Thymus (tissue), 11 donors: Measurements from ENCODE around the gene PCSK5. TPM values are rescaled to one million over a fixed set of nuclear protein-coding genes. Genes with fewer than 3 reads are reported as not detected.

ENCODE experiments used
- DNase-seq, 9 donors: peaks; one replicate each; pipeline ENCODE4 v3.0.0-alpha.2; 2013; ENCODE audit warnings: low spot score in 9 of 9, low read depth in 6 of 9, missing footprints in 1 of 9
- H3K27ac ChIP-seq, 2 donors: one replicate each; pipeline ENCODE4 v1.5.1; 2013; ENCODE audit warnings: control low read depth in 1 of 2, low read depth in 1 of 2, low read length in 1 of 2, mild to moderate bottlenecking in 1 of 2, moderate library complexity in 1 of 2
- H3K27me3 ChIP-seq, 2 donors: one replicate each; pipeline ENCODE4 v1.5.1; 2013; ENCODE audit warnings: low read length in 1 of 2; ENCODE audit not compliant: control insufficient read depth in 2 of 2, insufficient read depth in 1 of 2
- H3K36me3 ChIP-seq, 2 donors: one replicate each; pipeline ENCODE4 v1.5.1; 2013; ENCODE audit warnings: low read length in 1 of 2, mild to moderate bottlenecking in 1 of 2, moderate library complexity in 1 of 2; ENCODE audit not compliant: control insufficient read depth in 2 of 2, insufficient read depth in 2 of 2
- H3K4me1 ChIP-seq, 2 donors: one replicate each; pipeline ENCODE4 v1.5.1; 2013; ENCODE audit warnings: low read length in 2 of 2; ENCODE audit not compliant: control insufficient read depth in 2 of 2, insufficient read depth in 2 of 2
- H3K4me3 ChIP-seq, 2 donors: one replicate each; pipeline ENCODE4 v1.5.1; 2013; ENCODE audit warnings: low read length in 2 of 2, control low read depth in 1 of 2, mild to moderate bottlenecking in 1 of 2
- H3K9me3 ChIP-seq, 2 donors: one replicate each; pipeline ENCODE4 v1.5.1; 2013; ENCODE audit warnings: low read length in 1 of 2, mild to moderate bottlenecking in 1 of 2; ENCODE audit not compliant: control insufficient read depth in 2 of 2, insufficient read depth in 1 of 2
- WGBS: extraction: QIAGEN DNeasy Blood & Tissue Kit; methylation state at CpG from one replicate; pipeline ENCODE4 v1.1.7; 2013; 5-methylcytosine and 5-hydroxymethylcytosine counted together
- polyA plus RNA-seq: library from polyadenylated mRNA; stranded (reverse); fragments of 200-250 nt; gene quantifications from one replicate; pipeline ENCODE4 v1.2.3, GENCODE V29; 2013
- total RNA-seq: library from RNA; stranded (reverse); fragments of 120-200 nt; gene quantifications from one replicate; pipeline ENCODE4 v1.2.4, GENCODE V29; 2013
- donor health status: healthy.

Gene PCSK5
- total and polyA plus RNA-seq, 2 donors = 4.1 to 20.1 TPM

- Histone ChIP-seq H3K27me3 (no peaks in the 10 kb centered on the region), H3K27ac (peak overlapping the region; percentile 2 to 36), H3K9me3 (peaks cover 0 to 4% of the 10 kb centered on the region in 2 donors), H3K36me3 (no peaks in the 10 kb centered on the region), H3K4me3 (no peak overlapping the region), H3K4me1 (peaks cover 4 to 5% of the 10 kb centered on the region in 2 donors)
- DNase-seq = no peak
- 90% methylated on average over 10 of the region's 10 CpGs for WGBS
Measured at GRCh38 chr9:76395381-76395780, 504.9 kb downstream of the PCSK5 start.

GRCh38 chr9:76396144-76396543 is 505.7 kb downstream of the PCSK5 start:
- WGBS = 98% methylated on average over 6 of the region's 6 CpGs
- DNase-seq = no peak

GRCh38 chr9:76396597-76396996 is 506.1 kb downstream of the PCSK5 start:
- Histone ChIP-seq H3K4me3 (no peak overlapping the region), H3K9me3 (peaks cover 0 to 4% of the 10 kb centered on the region in 2 donors), H3K4me1 (peaks cover 4 to 5% of the 10 kb centered on the region in 2 donors), H3K27ac (no peak overlapping the region), H3K27me3 (no peaks in the 10 kb centered on the region), H3K36me3 (no peaks in the 10 kb centered on the region)
- WGBS = 99% methylated on average over 13 of the region's 13 CpGs
- no peak for DNase-seq

More at GRCh38 chr9:76396144-76396543, 505.7 kb downstream of the PCSK5 start:
- peaks cover 0 to 4% of the 10 kb centered on the region in 2 donors for H3K9me3 ChIP-seq
- no peak overlapping the region for H3K4me3 ChIP-seq
- H3K27ac ChIP-seq = no peak overlapping the region
- H3K27me3 ChIP-seq = no peaks in the 10 kb centered on the region
- H3K4me1 ChIP-seq = peaks cover 4 to 5% of the 10 kb centered on the region in 2 donors
- H3K36me3 ChIP-seq = no peaks in the 10 kb centered on the region

- peaks cover 2 to 4% of the 10 kb centered on the region in 2 donors for H3K4me1 ChIP-seq
- no peak overlapping the region for H3K4me3 ChIP-seq
- no peak overlapping the region for H3K27ac ChIP-seq
- 67% methylated on average over 1 of the region's 1 CpG for WGBS
- H3K27me3 ChIP-seq = no peaks in the 10 kb centered on the region
- H3K9me3 ChIP-seq = no peaks in the 10 kb centered on the region
- no peaks in the 10 kb centered on the region for H3K36me3 ChIP-seq
- no peak for DNase-seq
Measured at GRCh38 chr9:76399856-76400255, 509.4 kb downstream of the PCSK5 start.

- H3K27ac ChIP-seq = no peak overlapping the region
- no peaks in the 10 kb centered on the region for H3K9me3 ChIP-seq
- DNase-seq = no peak
- no peaks in the 10 kb centered on the region for H3K36me3 ChIP-seq
- H3K27me3 ChIP-seq = no peaks in the 10 kb centered on the region
- H3K4me3 ChIP-seq = no peak overlapping the region
- H3K4me1 ChIP-seq = no peaks in the 10 kb centered on the region
- WGBS = 21% methylated on average over 1 of the region's 1 CpG
Measured at GRCh38 chr9:76400534-76401096, 510.1 kb downstream of the PCSK5 start.

- WGBS = 94% methylated on average over 2 of the region's 2 CpGs
- Histone ChIP-seq H3K27ac (no peak overlapping the region), H3K27me3 (no peaks in the 10 kb centered on the region), H3K4me3 (no peak overlapping the region), H3K9me3 (no peaks in the 10 kb centered on the region), H3K36me3 (no peaks in the 10 kb centered on the region), H3K4me1 (no peaks in the 10 kb centered on the region)
- DNase-seq = no peak
Measured at GRCh38 chr9:76401176-76401575, 510.7 kb downstream of the PCSK5 start.

GRCh38 chr9:76401580-76402354 is 511.3 kb downstream of the PCSK5 start:
- H3K9me3 ChIP-seq = no peaks in the 10 kb centered on the region
- WGBS = 95% methylated on average over 3 of the region's 3 CpGs
- H3K4me3 ChIP-seq = no peak overlapping the region
- no peak for DNase-seq
- H3K4me1 ChIP-seq = no peaks in the 10 kb centered on the region
- H3K36me3 ChIP-seq = no peaks in the 10 kb centered on the region
- no peak overlapping the region for H3K27ac ChIP-seq
- H3K27me3 ChIP-seq = no peaks in the 10 kb centered on the region

- 2% methylated on average over 2 of the region's 2 CpGs for WGBS
- Histone ChIP-seq H3K4me3 (peak overlapping the region in 1 of 2 donors; percentile 16), H3K9me3 (no peaks in the 10 kb centered on the region), H3K27me3 (no peaks in the 10 kb centered on the region), H3K4me1 (no peaks in the 10 kb centered on the region), H3K27ac (no peak overlapping the region), H3K36me3 (no peaks in the 10 kb centered on the region)
- peak; percentile 11 to 77 (median 33) for DNase-seq
Measured at GRCh38 chr9:76403352-76403751, 512.9 kb downstream of the PCSK5 start.

- 95% methylated on average over 1 of the region's 1 CpG for WGBS
- H3K27ac ChIP-seq = no peak overlapping the region
- DNase-seq = no peak
- no peak overlapping the region for H3K4me3 ChIP-seq
- no peaks in the 10 kb centered on the region for H3K4me1 ChIP-seq
- no peaks in the 10 kb centered on the region for H3K9me3 ChIP-seq
- no peaks in the 10 kb centered on the region for H3K36me3 ChIP-seq
- no peaks in the 10 kb centered on the region for H3K27me3 ChIP-seq
Measured at GRCh38 chr9:76404401-76404800, 513.9 kb downstream of the PCSK5 start.
